IMR-90 (cell line): Measurements from ENCODE around the gene KAZALD1. TPM values are rescaled to one million over a fixed set of nuclear protein-coding genes. Genes with fewer than 3 reads are reported as not detected.

ENCODE experiments used
- ATAC-seq: fragments of 200-7000 bp; cut with Tn5 transposase; 2 replicates; pipeline ENCODE4 v1.9.1; 2020; ENCODE audit warnings: low read depth, mild to moderate bottlenecking, moderate library complexity
- BruUV-seq: library from RNA; stranded (reverse); fragments of 400-500 nt; replicated peaks from 2 replicates; lab custom pipeline; 2021; lab: Mats Ljungman, UMichigan
- CTCF ChIA-PET: fragments of 300-600 bp; formaldehyde crosslinking; extraction: SDS; loops from one replicate; lab custom pipeline; 2021; ENCODE audit warnings: antibody characterized with exemption; lab: Yijun Ruan, JAX
- POLR2A ChIA-PET: fragments of 300-600 bp; sonication (Branson Sonifier 250); formaldehyde crosslinking; loops from one replicate; lab custom pipeline; 2022; ENCODE audit warnings: antibody characterized with exemption; ENCODE audit not compliant: unreplicated experiment; lab: Charles Lee
- DNase-seq: peaks from one replicate; pipeline ENCODE4 v3.0.0; 2013
- H2AFZ ChIP-seq: replicated peaks from 2 replicates; pipeline ENCODE3; 2013; ENCODE audit warnings: low read length, mild to moderate bottlenecking; ENCODE audit not compliant: poor library complexity
- H2AK5ac ChIP-seq: 2 replicates; pipeline ENCODE4 v1.6.1; 2013; ENCODE audit warnings: low read depth, low read length, inconsistent platforms
- H2AK9ac ChIP-seq: replicated peaks from 2 replicates; pipeline ENCODE3; 2013; ENCODE audit warnings: mild to moderate bottlenecking, low read depth, low read length, moderate library complexity; ENCODE audit not compliant: poor library complexity
- H2BK120ac ChIP-seq: 2 replicates; pipeline ENCODE4 v1.6.1; 2013; ENCODE audit warnings: low read depth, low read length, inconsistent platforms
- H2BK15ac ChIP-seq: 3 replicates; pipeline ENCODE4 v1.6.1; 2013; ENCODE audit warnings: low read depth, low read length, inconsistent platforms
- H2BK20ac ChIP-seq: 2 replicates; pipeline ENCODE4 v1.6.1; 2013; ENCODE audit warnings: low read depth, mild to moderate bottlenecking, inconsistent platforms, low read length, moderate library complexity
- H2BK5ac ChIP-seq: 2 replicates; pipeline ENCODE4 v1.6.1; 2013; ENCODE audit warnings: mild to moderate bottlenecking, low read depth, low read length, inconsistent platforms; ENCODE audit not compliant: poor library complexity, severe bottlenecking
- H3K14ac ChIP-seq: replicated peaks from 2 replicates; pipeline ENCODE4 v1.6.1; 2013; ENCODE audit warnings: low read depth, low read length, inconsistent platforms
- H3K18ac ChIP-seq: 2 replicates; pipeline ENCODE4 v1.6.1; 2013; ENCODE audit warnings: low read depth, low read length, control low read depth
- H3K23ac ChIP-seq: 2 replicates; pipeline ENCODE4 v1.6.1; 2013; ENCODE audit warnings: low read depth, low read length, inconsistent platforms
- H3K27ac ChIP-seq: 2 replicates; pipeline ENCODE4 v1.5.1; 2013; ENCODE audit warnings: mild to moderate bottlenecking, control low read depth, low read length; ENCODE audit not compliant: insufficient read depth
- H3K27me3 ChIP-seq: 2 replicates; pipeline ENCODE4 v1.6.1; 2013; ENCODE audit warnings: low read length; ENCODE audit not compliant: control insufficient read depth, insufficient read depth
- H3K36me3 ChIP-seq: 2 replicates; pipeline ENCODE4 v1.6.1; 2013; ENCODE audit warnings: low read length, mixed read lengths; ENCODE audit not compliant: control insufficient read depth, insufficient read depth
- H3K4ac ChIP-seq: 2 replicates; pipeline ENCODE4 v1.6.1; 2013; ENCODE audit warnings: low read depth, low read length, inconsistent platforms
- H3K4me1 ChIP-seq: 2 replicates; pipeline ENCODE4 v1.6.1; 2013; ENCODE audit warnings: low read length, mixed read lengths; ENCODE audit not compliant: control insufficient read depth, insufficient read depth
- H3K4me2 ChIP-seq: 2 replicates; pipeline ENCODE4 v1.6.1; 2013; ENCODE audit warnings: low read depth, mild to moderate bottlenecking, control low read depth, low read length, moderate library complexity
- H3K4me3 ChIP-seq: 2 replicates; pipeline ENCODE4 v1.5.1; 2013; ENCODE audit warnings: low read depth, mild to moderate bottlenecking, control low read depth, low read length, moderate library complexity; ENCODE audit not compliant: insufficient read depth
- H3K56ac ChIP-seq: 2 replicates; pipeline ENCODE4 v1.6.1; 2013; ENCODE audit warnings: low read length, inconsistent platforms; ENCODE audit not compliant: insufficient read depth; ENCODE audit errors: extremely low read depth
- H3K79me1 ChIP-seq, 2 experiments: 2 replicates each; pipeline ENCODE4 v1.6.1; 2013; ENCODE audit warnings: low read length in 2 of 2, inconsistent platforms in 1 of 2, low read depth in 1 of 2
- H3K9ac ChIP-seq: 2 replicates; pipeline ENCODE4 v1.6.1; 2013; ENCODE audit warnings: low read depth, low read length, control low read depth
- H3K9me1 ChIP-seq: 2 replicates; pipeline ENCODE4 v1.6.1; 2013; ENCODE audit warnings: low read length, inconsistent platforms; ENCODE audit not compliant: insufficient read depth
- H3K9me3 ChIP-seq: 2 replicates; pipeline ENCODE4 v1.6.1; 2013; ENCODE audit warnings: low read length; ENCODE audit not compliant: control insufficient read depth, insufficient read depth
- H4K20me1 ChIP-seq: 2 replicates; pipeline ENCODE4 v1.6.1; 2013; ENCODE audit warnings: low read length, inconsistent platforms; ENCODE audit not compliant: insufficient read depth
- H4K5ac ChIP-seq: 2 replicates; pipeline ENCODE4 v1.6.1; 2013; ENCODE audit warnings: mild to moderate bottlenecking, low read depth, low read length, control low read depth
- H4K8ac ChIP-seq, 2 experiments: 2 replicates each; pipeline ENCODE4 v1.6.1; 2013; ENCODE audit warnings: low read depth in 2 of 2, low read length in 2 of 2, control low read depth in 1 of 2, inconsistent platforms in 1 of 2
- H4K91ac ChIP-seq: 2 replicates; pipeline ENCODE4 v1.6.1; 2013; ENCODE audit warnings: low read depth, low read length, inconsistent platforms; ENCODE audit not compliant: insufficient read depth
- BHLHE40 ChIP-seq: fragments of 150-350 bp; IDR thresholded peaks from 2 replicates; pipeline ENCODE4 v1.6.1; 2016; ENCODE audit warnings: mild to moderate bottlenecking, low read depth, low read length
- CEBPB ChIP-seq: IDR thresholded peaks from 2 replicates; pipeline ENCODE4 v1.6.1; 2012; ENCODE audit warnings: low read depth, low read length, improper control_type of control experiment
- FOS ChIP-seq: fragments of 150-350 bp; IDR thresholded peaks from 2 replicates; pipeline ENCODE4 v1.6.1; 2016; ENCODE audit warnings: low read depth, low read length
- MXI1 ChIP-seq: IDR thresholded peaks from 2 replicates; pipeline ENCODE4 v1.6.1; 2012; ENCODE audit warnings: low read depth, mild to moderate bottlenecking, low read length, moderate library complexity, borderline replicate concordance
- NFE2L2 ChIP-seq: fragments of 150-350 bp; IDR thresholded peaks from 2 replicates; pipeline ENCODE4 v1.6.1; 2016; ENCODE audit warnings: low read depth, mild to moderate bottlenecking, low read length
- POLR2A ChIP-seq: IDR thresholded peaks from 2 replicates; pipeline ENCODE4 v1.6.1; 2012; ENCODE audit warnings: mild to moderate bottlenecking, low read depth, low read length
- RCOR1 ChIP-seq: IDR thresholded peaks from 2 replicates; pipeline ENCODE4 v1.6.1; 2012; ENCODE audit warnings: mild to moderate bottlenecking, low read length, improper control_type of control experiment; ENCODE audit not compliant: insufficient replicate concordance
- SMC3 ChIP-seq: fragments of 150-350 bp; IDR thresholded peaks from 2 replicates; pipeline ENCODE4 v1.6.1; 2016; ENCODE audit warnings: low read depth, mild to moderate bottlenecking, antibody characterized with exemption, low read length, moderate library complexity
- WGBS, 2 experiments: methylation state at CpG; one replicate each; pipeline versions ENCODE4 v1.1.5 to v1.1.7; 2013; ENCODE audit warnings: missing lambda C conversion rate in 2 of 2; ENCODE audit not compliant: insufficient read length in 1 of 2; ENCODE audit errors: extremely low coverage in 2 of 2; 5-methylcytosine and 5-hydroxymethylcytosine counted together
- dilution Hi-C: fragments of 300-500 bp; cut with HindIII; formaldehyde crosslinking; loops from one replicate; pipeline ENCODE4 v1.14.3; 2018; ENCODE audit warnings: low sequenced_read_pairs; ENCODE audit not compliant: unreplicated experiment
- in situ Hi-C: fragments of 300-500 bp; cut with MboI; formaldehyde crosslinking; loops from 3 replicates; pipeline ENCODE4 v1.14.3; 2019; ENCODE audit warnings: low sequenced_read_pairs, inconsistent platforms, mixed read lengths
- intact Hi-C: fragments of 100-400 bp; cut with micrococcal nuclease; formaldehyde crosslinking; loops from 2 replicates; pipeline ENCODE4 v1.10.0; 2022
- polyA plus RNA-seq, 3 experiments: library from polyadenylated mRNA; depleted of rRNA; stranded (reverse); fragments of >200 nt; gene quantifications; 2 replicates each; pipeline ENCODE4 v1.2.3, GENCODE V29; 2012; ENCODE audit warnings: low replicate concordance in 1 of 3
- total RNA-seq: library from RNA; depleted of rRNA; stranded (reverse); fragments of >200 nt; gene quantifications from 2 replicates; pipeline ENCODE4 v1.2.3, GENCODE V29; 2012
- TF ChIP-seq, protein P1 (sequence below): conservative IDR thresholded peaks from 2 replicates; pipeline ENCODE4 v1.5.1; 2012; ENCODE audit warnings: mild to moderate bottlenecking, low read depth, low read length, improper control_type of control experiment
- TF ChIP-seq, protein P2 (sequence below): fragments of 150-350 bp; IDR thresholded peaks from 2 replicates; pipeline ENCODE4 v1.6.1; 2016; ENCODE audit warnings: low read depth, mild to moderate bottlenecking, low read length, moderate library complexity, borderline replicate concordance
- TF ChIP-seq, protein P3 (sequence below): fragments of 150-350 bp; IDR thresholded peaks from 2 replicates; pipeline ENCODE4 v1.6.1; 2017; ENCODE audit warnings: mild to moderate bottlenecking, antibody characterized with exemption, low read length, low read depth

The KAZALD1 gene
- total and polyA plus RNA-seq, 2 of the 4 experiments (the other 2 are of a cell fraction), result 9.1 to 18.6 TPM

DNA sequence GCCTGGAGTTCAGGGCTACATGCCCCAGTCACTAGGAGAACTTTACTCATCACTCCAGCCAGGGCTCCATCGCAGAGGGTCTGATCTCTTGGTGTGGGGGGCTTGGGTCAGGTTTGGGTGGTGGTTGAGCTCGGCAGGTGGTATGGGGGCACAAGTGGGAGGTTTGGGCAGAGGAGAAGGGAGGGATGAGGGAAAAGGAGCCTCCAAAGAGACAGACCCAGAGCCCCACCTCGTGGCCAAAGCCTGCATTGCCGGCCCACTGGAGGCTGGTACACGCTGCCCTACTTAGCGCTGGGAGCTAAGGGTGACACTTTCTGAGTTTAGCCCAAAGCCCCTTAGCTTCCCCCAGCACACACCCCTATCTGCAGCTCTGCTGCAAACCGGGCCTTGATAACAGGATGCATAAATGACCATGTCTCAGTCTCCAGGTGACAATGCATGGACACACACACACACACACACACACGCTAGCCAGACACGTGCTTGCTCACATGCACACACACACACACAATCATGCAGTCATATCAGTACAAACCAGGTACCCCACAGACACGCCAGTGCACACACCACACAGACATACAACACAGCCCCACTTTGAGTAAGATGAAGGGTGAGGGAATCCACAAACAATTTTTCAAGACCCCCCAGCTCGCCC, 47.4 kb upstream of the KAZALD1 start (continued):
- TF ChIP-seq, protein P1, sequence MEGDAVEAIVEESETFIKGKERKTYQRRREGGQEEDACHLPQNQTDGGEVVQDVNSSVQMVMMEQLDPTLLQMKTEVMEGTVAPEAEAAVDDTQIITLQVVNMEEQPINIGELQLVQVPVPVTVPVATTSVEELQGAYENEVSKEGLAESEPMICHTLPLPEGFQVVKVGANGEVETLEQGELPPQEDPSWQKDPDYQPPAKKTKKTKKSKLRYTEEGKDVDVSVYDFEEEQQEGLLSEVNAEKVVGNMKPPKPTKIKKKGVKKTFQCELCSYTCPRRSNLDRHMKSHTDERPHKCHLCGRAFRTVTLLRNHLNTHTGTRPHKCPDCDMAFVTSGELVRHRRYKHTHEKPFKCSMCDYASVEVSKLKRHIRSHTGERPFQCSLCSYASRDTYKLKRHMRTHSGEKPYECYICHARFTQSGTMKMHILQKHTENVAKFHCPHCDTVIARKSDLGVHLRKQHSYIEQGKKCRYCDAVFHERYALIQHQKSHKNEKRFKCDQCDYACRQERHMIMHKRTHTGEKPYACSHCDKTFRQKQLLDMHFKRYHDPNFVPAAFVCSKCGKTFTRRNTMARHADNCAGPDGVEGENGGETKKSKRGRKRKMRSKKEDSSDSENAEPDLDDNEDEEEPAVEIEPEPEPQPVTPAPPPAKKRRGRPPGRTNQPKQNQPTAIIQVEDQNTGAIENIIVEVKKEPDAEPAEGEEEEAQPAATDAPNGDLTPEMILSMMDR, result peak; percentile 93

DNA sequence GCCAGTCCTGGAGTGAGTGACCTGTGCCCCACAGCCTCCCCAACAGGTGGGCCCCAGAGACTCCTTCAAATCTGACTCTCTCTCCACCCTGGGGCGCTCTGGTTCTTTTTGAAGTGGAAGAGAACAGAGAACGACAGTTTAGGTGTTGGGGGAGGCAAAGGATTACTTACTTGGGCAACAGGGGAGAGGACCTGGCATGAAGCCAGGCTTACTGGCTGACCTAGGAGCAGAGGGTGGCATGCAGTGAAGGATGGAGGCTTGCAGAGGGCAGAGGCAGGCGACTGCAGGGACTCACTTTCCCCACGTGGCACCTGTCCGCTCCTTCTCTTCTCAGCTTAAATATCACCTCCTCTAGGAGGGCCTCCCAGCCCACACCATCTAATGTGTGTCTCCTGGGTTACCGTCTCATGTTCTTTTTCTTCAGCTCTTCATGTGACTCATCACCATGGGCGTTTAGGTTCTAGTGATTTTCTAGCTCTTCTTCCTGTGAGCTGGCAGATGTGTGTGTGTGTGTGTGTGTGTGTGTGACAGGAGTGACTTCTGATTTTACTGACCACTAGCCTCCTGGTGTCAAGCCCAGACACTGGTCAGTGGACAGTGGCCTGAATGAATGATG, 46.7 kb upstream of the KAZALD1 start:
- WGBS, 2 experiments, result 0% methylated on average over 1 of the region's 7 CpGs; no CpG with 5 or more reads in 1 of the 2 experiments
- peak; percentile 30 for ATAC-seq
- Histone ChIP-seq H4K8ac (no peak overlapping the region), H3K4me2 (no peak overlapping the region), H2BK20ac (no peak overlapping the region), H2BK15ac (no peak overlapping the region), H3K4me3 (no peak overlapping the region), H2BK5ac (no peak overlapping the region), H3K36me3 (no peaks in the 10 kb centered on the region), H3K18ac (no peak overlapping the region), H3K9me1 (peaks cover 13% of the 10 kb centered on the region), H3K4ac (peak overlapping the region; percentile 39), H3K23ac (no peak overlapping the region), H3K79me1 (0 out of 4 replicates have a peak, but pooled peaks cover 0 to 7% of the 10 kb centered on the region in 2 experiments), H3K9ac (no peak overlapping the region), H3K14ac (no peak overlapping the region), H3K9me3 (no peaks in the 10 kb centered on the region), H3K27ac (no peak overlapping the region), H4K91ac (0 out of 2 replicates have a peak overlapping the region, but pooled peaks have one; percentile 19), H4K20me1 (peaks cover 4% of the 10 kb centered on the region; the same call in 1 of the 2 replicates), H3K56ac (no peak overlapping the region), H2AK5ac (peak overlapping the region; percentile 90; the same call in 1 of the 2 replicates), H2AFZ (peak overlapping the region; percentile 28), H3K4me1 (peaks cover 22% of the 10 kb centered on the region), H3K27me3 (no peaks in the 10 kb centered on the region; the same call in 1 of the 2 replicates), H4K5ac (no peak overlapping the region), H2AK9ac (peak overlapping the region; percentile 92), H2BK120ac (no peak overlapping the region)
- in situ Hi-C loops (no loop called here), dilution Hi-C loops (no loop called here), intact Hi-C loops (loop anchor here (10.0 kb wide), 1 partner anchor 450 kb away; no protein-coding TSS in a partner anchor)
- CTCF ChIA-PET, result interaction anchor here (0.6 to 6.8 kb wide), 17 partner anchors 10 to 496 kb away, joined by 3 to 48 read pairs (median 4); partner anchors contain the start of genes KAZALD1, LZTS2, MRPL43 and PDZD7
- peak; percentile 98 for DNase-seq
- POLR2A ChIA-PET, result no interaction called here
- BruUV-seq, result no TSS peak
- TF ChIP-seq FOS (peak; percentile 80), RCOR1 (peak; percentile 9), BHLHE40 (peak; percentile 48; the same call in 1 of the 2 replicates), CEBPB (no peak), NFE2L2 (no peak), POLR2A (no peak), SMC3 (no peak), MXI1 (no peak)
- TF ChIP-seq, protein P2, sequence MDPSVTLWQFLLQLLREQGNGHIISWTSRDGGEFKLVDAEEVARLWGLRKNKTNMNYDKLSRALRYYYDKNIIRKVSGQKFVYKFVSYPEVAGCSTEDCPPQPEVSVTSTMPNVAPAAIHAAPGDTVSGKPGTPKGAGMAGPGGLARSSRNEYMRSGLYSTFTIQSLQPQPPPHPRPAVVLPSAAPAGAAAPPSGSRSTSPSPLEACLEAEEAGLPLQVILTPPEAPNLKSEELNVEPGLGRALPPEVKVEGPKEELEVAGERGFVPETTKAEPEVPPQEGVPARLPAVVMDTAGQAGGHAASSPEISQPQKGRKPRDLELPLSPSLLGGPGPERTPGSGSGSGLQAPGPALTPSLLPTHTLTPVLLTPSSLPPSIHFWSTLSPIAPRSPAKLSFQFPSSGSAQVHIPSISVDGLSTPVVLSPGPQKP, result no peak
- TF ChIP-seq, protein P3, sequence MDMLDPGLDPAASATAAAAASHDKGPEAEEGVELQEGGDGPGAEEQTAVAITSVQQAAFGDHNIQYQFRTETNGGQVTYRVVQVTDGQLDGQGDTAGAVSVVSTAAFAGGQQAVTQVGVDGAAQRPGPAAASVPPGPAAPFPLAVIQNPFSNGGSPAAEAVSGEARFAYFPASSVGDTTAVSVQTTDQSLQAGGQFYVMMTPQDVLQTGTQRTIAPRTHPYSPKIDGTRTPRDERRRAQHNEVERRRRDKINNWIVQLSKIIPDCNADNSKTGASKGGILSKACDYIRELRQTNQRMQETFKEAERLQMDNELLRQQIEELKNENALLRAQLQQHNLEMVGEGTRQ, result peak; percentile 48; the same call in 1 of the 2 replicates
